Measurements from ENCODE around the gene CAPZB.
"Not testable (repeated sequence)": the region's sequence is repeated elsewhere in the genome, so short reads cannot be mapped to it uniquely, and the experiment has no call there.

DNA sequence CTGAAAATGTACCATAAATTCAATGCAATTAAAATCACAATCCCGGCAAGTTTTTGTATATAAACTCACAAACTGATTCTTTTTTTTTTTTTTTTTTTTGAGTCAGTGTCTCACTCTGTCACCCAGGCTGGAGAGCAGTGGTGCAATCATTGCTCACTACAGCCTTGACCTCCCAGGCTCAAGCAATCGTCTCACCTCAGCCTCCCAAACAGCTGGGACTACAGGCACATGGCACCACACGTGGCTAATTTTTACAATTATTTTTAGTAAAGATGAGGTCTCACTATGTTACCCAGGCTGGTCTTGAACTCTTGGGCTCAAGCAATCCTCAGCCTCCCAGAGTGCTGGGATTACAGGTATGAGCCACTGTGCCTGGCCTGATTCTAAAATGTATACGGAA lies 12.1 kb upstream of the CAPZB start:
- TF ChIP-seq CTCF (conservative IDR thresholded peaks at IDR 0.05; ENCODE audit: low read length); EZH2phosphoT487 (IDR thresholded peaks at IDR 0.05; ENCODE audit: borderline replicate concordance): not testable (repeated sequence)

Data from Loucy (cell line).